HEK293 (cell line): ENCODE data around the gene SRP14.

Source experiments
- EGR2 ChIP-seq: fragments of 450-650 bp; formaldehyde crosslinking; IDR thresholded peaks from 2 replicates; pipeline ENCODE4 v1.5.1; 2016; ENCODE audit warnings: low read depth, missing biosample characterization, missing genetic modification characterization
- FEZF1 ChIP-seq: fragments of 450-650 bp; formaldehyde crosslinking; IDR thresholded peaks from 2 replicates; pipeline ENCODE4 v1.5.1; 2016; ENCODE audit warnings: missing biosample characterization, missing genetic modification characterization
- GFI1B ChIP-seq: fragments of 450-650 bp; formaldehyde crosslinking; IDR thresholded peaks from 2 replicates; pipeline ENCODE4 v1.5.1; 2016; ENCODE audit warnings: missing biosample characterization, missing genetic modification characterization
- MZF1 ChIP-seq: fragments of 450-650 bp; formaldehyde crosslinking; IDR thresholded peaks from 2 replicates; pipeline ENCODE4 v1.5.1; 2017; ENCODE audit warnings: missing biosample characterization, missing genetic modification characterization, borderline replicate concordance
- OVOL3 ChIP-seq: fragments of 450-650 bp; formaldehyde crosslinking; IDR thresholded peaks from 2 replicates; pipeline ENCODE4 v1.5.1; 2016; ENCODE audit warnings: missing biosample characterization, missing genetic modification characterization
- PATZ1 ChIP-seq: fragments of 450-650 bp; formaldehyde crosslinking; IDR thresholded peaks from 2 replicates; pipeline ENCODE4 v1.5.1; 2016; ENCODE audit warnings: missing biosample characterization, missing genetic modification characterization
- PBX3 ChIP-seq: sonication (generic); formaldehyde crosslinking; IDR thresholded peaks from 2 replicates; pipeline ENCODE4 v1.8.1; 2022; ENCODE audit warnings: mild to moderate bottlenecking, moderate library complexity, missing genetic modification reagents
- SETDB1 ChIP-seq: IDR thresholded peaks from one replicate; pipeline ENCODE4 v1.6.1; 2017; ENCODE audit warnings: mild to moderate bottlenecking, low read length, moderate library complexity, mixed read lengths; ENCODE audit not compliant: insufficient read length
- SP7 ChIP-seq: fragments of 450-650 bp; formaldehyde crosslinking; IDR thresholded peaks from 2 replicates; pipeline ENCODE4 v1.5.1; 2016; ENCODE audit warnings: missing biosample characterization, missing genetic modification characterization
- TCF7L2 ChIP-seq: IDR thresholded peaks from 2 replicates; pipeline ENCODE4 v1.6.1; 2011; ENCODE audit warnings: low read depth, mild to moderate bottlenecking, inconsistent platforms, low read length, moderate library complexity, borderline replicate concordance
- WT1 ChIP-seq: fragments of 450-650 bp; formaldehyde crosslinking; IDR thresholded peaks from 2 replicates; pipeline ENCODE4 v1.5.1; 2016; ENCODE audit warnings: missing biosample characterization, missing genetic modification characterization
- YY1 ChIP-seq: fragments of 450-650 bp; formaldehyde crosslinking; IDR thresholded peaks from 2 replicates; pipeline ENCODE4 v1.5.1; 2018; ENCODE audit warnings: missing biosample characterization, missing genetic modification characterization
- ZBTB20 ChIP-seq: fragments of 450-650 bp; formaldehyde crosslinking; IDR thresholded peaks from 2 replicates; pipeline ENCODE4 v1.5.1; 2016; ENCODE audit warnings: missing biosample characterization, missing genetic modification characterization
- ZBTB21 ChIP-seq: fragments of 450-650 bp; formaldehyde crosslinking; IDR thresholded peaks from 2 replicates; pipeline ENCODE4 v1.5.1; 2017; ENCODE audit warnings: missing biosample characterization, missing genetic modification characterization
- ZBTB44 ChIP-seq: fragments of 450-650 bp; IDR thresholded peaks from 2 replicates; pipeline ENCODE4 v1.5.1; 2018; ENCODE audit warnings: missing biosample characterization, mild to moderate bottlenecking, missing genetic modification characterization
- ZEB2 ChIP-seq: fragments of 450-650 bp; formaldehyde crosslinking; IDR thresholded peaks from 2 replicates; pipeline ENCODE4 v1.5.1; 2016; ENCODE audit warnings: missing biosample characterization, missing genetic modification characterization
- ZNF121 ChIP-seq: fragments of 450-650 bp; formaldehyde crosslinking; IDR thresholded peaks from 2 replicates; pipeline ENCODE4 v1.5.1; 2016; ENCODE audit warnings: missing biosample characterization, missing genetic modification characterization
- ZNF138 ChIP-seq: fragments of 450-650 bp; formaldehyde crosslinking; IDR thresholded peaks from 2 replicates; pipeline ENCODE4 v1.5.1; 2016; ENCODE audit warnings: missing biosample characterization, missing genetic modification characterization, borderline replicate concordance
- ZNF146 ChIP-seq: fragments of 450-650 bp; formaldehyde crosslinking; IDR thresholded peaks from 2 replicates; pipeline ENCODE4 v1.5.1; 2016; ENCODE audit warnings: missing biosample characterization, missing genetic modification characterization
- ZNF157 ChIP-seq: fragments of 450-650 bp; formaldehyde crosslinking; IDR thresholded peaks from 2 replicates; pipeline ENCODE4 v1.5.1; 2016; ENCODE audit warnings: missing biosample characterization, missing genetic modification characterization
- ZNF174 ChIP-seq: fragments of 450-650 bp; formaldehyde crosslinking; IDR thresholded peaks from 2 replicates; pipeline ENCODE4 v1.5.0; 2017; ENCODE audit warnings: missing biosample characterization, mild to moderate bottlenecking, missing genetic modification characterization
- ZNF2 ChIP-seq: fragments of 450-650 bp; formaldehyde crosslinking; IDR thresholded peaks from 2 replicates; pipeline ENCODE4 v1.5.1; 2016; ENCODE audit warnings: missing biosample characterization, missing genetic modification characterization
- ZNF202 ChIP-seq: fragments of 450-650 bp; formaldehyde crosslinking; IDR thresholded peaks from 2 replicates; pipeline ENCODE4 v1.5.1; 2016; ENCODE audit warnings: missing biosample characterization, missing genetic modification characterization, borderline replicate concordance
- ZNF221 ChIP-seq: fragments of 450-650 bp; formaldehyde crosslinking; IDR thresholded peaks from 2 replicates; pipeline ENCODE4 v1.5.1; 2017; ENCODE audit warnings: missing biosample characterization, missing genetic modification characterization, borderline replicate concordance
- ZNF239 ChIP-seq: fragments of 450-650 bp; formaldehyde crosslinking; IDR thresholded peaks from 2 replicates; pipeline ENCODE4 v1.5.1; 2016; ENCODE audit warnings: missing biosample characterization, missing genetic modification characterization
- ZNF362 ChIP-seq: fragments of 450-650 bp; formaldehyde crosslinking; IDR thresholded peaks from 2 replicates; pipeline ENCODE4 v1.5.1; 2016; ENCODE audit warnings: missing biosample characterization, missing genetic modification characterization
- ZNF473 ChIP-seq: fragments of 450-650 bp; formaldehyde crosslinking; IDR thresholded peaks from 2 replicates; pipeline ENCODE4 v1.5.1; 2017; ENCODE audit warnings: missing biosample characterization, missing genetic modification characterization
- ZNF488 ChIP-seq: fragments of 450-650 bp; formaldehyde crosslinking; IDR thresholded peaks from 2 replicates; pipeline ENCODE4 v1.5.1; 2016; ENCODE audit warnings: missing biosample characterization, missing genetic modification characterization
- ZNF521 ChIP-seq: fragments of 450-650 bp; formaldehyde crosslinking; IDR thresholded peaks from 2 replicates; pipeline ENCODE4 v1.5.1; 2017; ENCODE audit warnings: missing biosample characterization, mild to moderate bottlenecking, missing genetic modification characterization
- ZNF561 ChIP-seq: fragments of 450-650 bp; IDR thresholded peaks from 2 replicates; pipeline ENCODE4 v1.5.1; 2018; ENCODE audit warnings: missing biosample characterization, missing genetic modification characterization, borderline replicate concordance
- ZNF600 ChIP-seq: fragments of 450-650 bp; formaldehyde crosslinking; IDR thresholded peaks from 2 replicates; pipeline ENCODE4 v1.5.1; 2016; ENCODE audit warnings: missing biosample characterization, missing genetic modification characterization
- ZNF626 ChIP-seq: fragments of 450-650 bp; sonication (Bioruptor Pico); formaldehyde crosslinking; IDR thresholded peaks from 2 replicates; pipeline ENCODE4 v1.5.1; 2018; ENCODE audit warnings: missing biosample characterization, missing genetic modification characterization, inconsistent platforms
- ZNF707 ChIP-seq: fragments of 450-650 bp; formaldehyde crosslinking; IDR thresholded peaks from 2 replicates; pipeline ENCODE4 v1.5.1; 2016; ENCODE audit warnings: missing biosample characterization, missing genetic modification characterization
- ZNF792 ChIP-seq: fragments of 450-650 bp; formaldehyde crosslinking; IDR thresholded peaks from 2 replicates; pipeline ENCODE4 v1.5.1; 2016; ENCODE audit warnings: missing biosample characterization, missing genetic modification characterization
- ZNF837 ChIP-seq: fragments of 450-650 bp; formaldehyde crosslinking; IDR thresholded peaks from 2 replicates; pipeline ENCODE4 v1.5.1; 2016; ENCODE audit warnings: missing biosample characterization, missing genetic modification characterization
- ZSCAN30 ChIP-seq: fragments of 450-650 bp; IDR thresholded peaks from 2 replicates; pipeline ENCODE4 v1.5.1; 2018; ENCODE audit warnings: missing biosample characterization, mild to moderate bottlenecking, missing genetic modification characterization, moderate library complexity

The SRP14 gene

GRCh38 chr15:40044717-40045571, 6.0 kb upstream of the SRP14 start (continued):
- TF ChIP-seq ZNF138 (tag by site-specific recombination), result no peak
- TF ChIP-seq ZNF707 (tag by site-specific recombination), result no peak
- TF ChIP-seq FEZF1 (tag by site-specific recombination), result no peak
- TF ChIP-seq ZNF221 (tag by site-specific recombination), result no peak
- TF ChIP-seq ZNF600 (tag by site-specific recombination), result 0 out of 2 replicates have a peak, but pooled peaks have one; percentile 20
- TF ChIP-seq ZBTB21 (tag by site-specific recombination), result no peak
- no peak for TF ChIP-seq ZNF202 (tag by site-specific recombination)
- TF ChIP-seq ZNF792, result no peak
- TF ChIP-seq ZNF521 (tag by site-specific recombination), result no peak
- TF ChIP-seq WT1 (tag by site-specific recombination), result 0 out of 2 replicates have a peak, but pooled peaks have one; percentile 10
- TF ChIP-seq ZNF146 (tag by site-specific recombination), result no peak
- no peak for TF ChIP-seq ZBTB44 (tag by site-specific recombination)
- TF ChIP-seq ZBTB20 (tag by site-specific recombination), result no peak
- TF ChIP-seq TCF7L2, result no peak
- no peak for TF ChIP-seq MZF1 (tag by site-specific recombination)
- TF ChIP-seq EGR2 (tag by site-specific recombination), result no peak
- peak; percentile 54; the same call in 1 of the 2 replicates for TF ChIP-seq ZSCAN30 (tag by site-specific recombination)
- TF ChIP-seq ZNF239 (tag by site-specific recombination), result no peak
- no peak for TF ChIP-seq ZNF473 (tag by site-specific recombination)
- no peak for TF ChIP-seq GFI1B (tag by site-specific recombination)
- TF ChIP-seq ZNF837, result no peak
- TF ChIP-seq ZNF2 (tag by site-specific recombination), result no peak
- TF ChIP-seq ZNF488, result no peak
- no peak for TF ChIP-seq ZNF174 (tag by site-specific recombination)
- peak; percentile 84 for TF ChIP-seq ZNF561 (tag by site-specific recombination)
- TF ChIP-seq SETDB1, result no peak
- no peak for TF ChIP-seq PATZ1
- peak; percentile 40; the same call in 1 of the 2 replicates for TF ChIP-seq ZEB2 (tag by site-specific recombination)
- no peak for TF ChIP-seq ZNF121
- TF ChIP-seq ZNF157 (tag by site-specific recombination), result no peak
- TF ChIP-seq PBX3, result no peak
- peak; percentile 48; the same call in 1 of the 2 replicates for TF ChIP-seq SP7
- no peak for TF ChIP-seq ZNF362 (tag by site-specific recombination)
- TF ChIP-seq ZNF626 (tag by site-specific recombination), result no peak
- no peak for TF ChIP-seq YY1 (tag by site-specific recombination)
- no peak for TF ChIP-seq OVOL3
